Neutrophil (primary cell): ENCODE results near the gene EEFSEC.

Experiments
- H3K27ac ChIP-seq: fragments of 200-600 bp; sonication (generic); 2 replicates; pipeline ENCODE4 v1.5.1; 2016; ENCODE audit warnings: mild to moderate bottlenecking, moderate library complexity
- H3K27me3 ChIP-seq: fragments of 200-600 bp; sonication (generic); 2 replicates; pipeline ENCODE4 v1.6.0; 2016; ENCODE audit warnings: mild to moderate bottlenecking
- H3K36me3 ChIP-seq: fragments of 200-600 bp; sonication (generic); 2 replicates; pipeline ENCODE4 v1.5.1; 2017
- H3K4me1 ChIP-seq, 2 experiments: fragments of 200-600 bp in 1 of 2; sonication (generic) in 1 of 2; 1 replicate in 1 of 2; 2 replicates in 1 of 2; pipeline versions ENCODE4 v1.5.1 to v1.6.1; 2013 to 2016; ENCODE audit warnings: low read depth in 1 of 2, low read length in 1 of 2, mild to moderate bottlenecking in 1 of 2, moderate library complexity in 1 of 2; ENCODE audit not compliant: control insufficient read depth in 1 of 2, insufficient read depth in 1 of 2
- H3K4me3 ChIP-seq, 2 experiments: fragments of 200-600 bp in 1 of 2; sonication (generic) in 1 of 2; 1 replicate in 1 of 2; 2 replicates in 1 of 2; pipeline ENCODE4 v1.5.1; 2013 to 2016; ENCODE audit warnings: low read depth in 1 of 2, low read length in 1 of 2, mild to moderate bottlenecking in 1 of 2, moderate library complexity in 1 of 2
- H3K9me3 ChIP-seq: fragments of 200-600 bp; sonication (generic); 2 replicates; pipeline ENCODE4 v1.5.1; 2016
- TF ChIP-seq, protein P1 (sequence below): fragments of 200-600 bp; sonication (generic); IDR thresholded peaks from 2 replicates; pipeline ENCODE4 v1.5.1; 2016; ENCODE audit warnings: antibody characterized with exemption

The EEFSEC gene

DNA sequence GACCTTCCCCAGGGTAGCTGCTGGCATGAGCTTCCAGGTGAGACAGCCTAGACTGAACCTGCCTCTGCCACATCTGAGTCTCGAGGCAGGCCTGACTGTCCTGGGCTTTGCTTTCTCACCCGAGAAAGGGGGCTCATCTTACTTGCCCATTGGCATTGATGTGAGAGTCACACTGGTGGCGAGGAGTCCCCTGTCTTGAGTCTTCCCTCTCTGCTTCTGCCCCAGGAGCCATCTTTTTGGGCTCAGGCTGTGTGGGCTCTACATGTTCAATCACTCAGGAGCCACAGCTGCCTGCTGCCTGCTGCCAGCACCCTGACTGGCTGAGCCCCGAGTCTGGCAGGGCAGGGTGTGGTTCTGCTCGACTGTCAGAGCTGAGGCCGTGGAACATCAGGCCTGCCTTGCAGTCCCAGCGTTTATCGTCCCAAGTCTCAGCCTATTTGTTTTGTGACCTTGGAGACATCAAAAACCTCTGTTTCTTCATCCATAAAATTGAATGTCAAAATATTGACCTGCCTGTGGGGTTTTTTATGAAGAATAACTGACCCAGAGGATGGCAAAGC lies 180.9 kb downstream of the EEFSEC start:
- TF ChIP-seq, protein P1, sequence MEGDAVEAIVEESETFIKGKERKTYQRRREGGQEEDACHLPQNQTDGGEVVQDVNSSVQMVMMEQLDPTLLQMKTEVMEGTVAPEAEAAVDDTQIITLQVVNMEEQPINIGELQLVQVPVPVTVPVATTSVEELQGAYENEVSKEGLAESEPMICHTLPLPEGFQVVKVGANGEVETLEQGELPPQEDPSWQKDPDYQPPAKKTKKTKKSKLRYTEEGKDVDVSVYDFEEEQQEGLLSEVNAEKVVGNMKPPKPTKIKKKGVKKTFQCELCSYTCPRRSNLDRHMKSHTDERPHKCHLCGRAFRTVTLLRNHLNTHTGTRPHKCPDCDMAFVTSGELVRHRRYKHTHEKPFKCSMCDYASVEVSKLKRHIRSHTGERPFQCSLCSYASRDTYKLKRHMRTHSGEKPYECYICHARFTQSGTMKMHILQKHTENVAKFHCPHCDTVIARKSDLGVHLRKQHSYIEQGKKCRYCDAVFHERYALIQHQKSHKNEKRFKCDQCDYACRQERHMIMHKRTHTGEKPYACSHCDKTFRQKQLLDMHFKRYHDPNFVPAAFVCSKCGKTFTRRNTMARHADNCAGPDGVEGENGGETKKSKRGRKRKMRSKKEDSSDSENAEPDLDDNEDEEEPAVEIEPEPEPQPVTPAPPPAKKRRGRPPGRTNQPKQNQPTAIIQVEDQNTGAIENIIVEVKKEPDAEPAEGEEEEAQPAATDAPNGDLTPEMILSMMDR = no peak
- no peaks in the 10 kb centered on the region for H3K36me3 ChIP-seq
- no peaks in the 10 kb centered on the region for H3K27me3 ChIP-seq
- no peak overlapping the region for H3K4me3 ChIP-seq
- no peaks in the 10 kb centered on the region for H3K4me1 ChIP-seq
- H3K9me3 ChIP-seq = no peaks in the 10 kb centered on the region
- no peak overlapping the region for H3K27ac ChIP-seq

DNA sequence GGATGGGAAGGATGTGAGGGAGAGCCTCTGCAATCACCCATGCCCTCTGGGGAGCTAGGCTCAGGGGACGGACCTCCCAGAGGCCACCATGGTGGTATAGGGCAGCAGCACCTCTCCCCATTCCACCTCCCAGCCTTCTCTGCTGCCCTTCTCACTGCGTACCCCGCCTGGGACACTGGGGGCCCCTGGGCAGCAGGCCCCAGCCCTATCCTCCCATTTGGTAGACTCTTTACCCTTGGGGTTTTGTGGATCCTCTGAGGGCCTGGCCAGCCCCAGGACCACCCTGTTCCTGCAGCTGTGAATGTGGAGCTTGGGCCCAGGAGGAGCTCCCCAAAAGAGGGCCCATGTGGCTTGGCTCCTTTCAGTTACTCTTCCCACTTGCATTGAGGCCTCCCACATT lies 181.5 kb downstream of the EEFSEC start:
- TF ChIP-seq, protein P1 = no peak

DNA sequence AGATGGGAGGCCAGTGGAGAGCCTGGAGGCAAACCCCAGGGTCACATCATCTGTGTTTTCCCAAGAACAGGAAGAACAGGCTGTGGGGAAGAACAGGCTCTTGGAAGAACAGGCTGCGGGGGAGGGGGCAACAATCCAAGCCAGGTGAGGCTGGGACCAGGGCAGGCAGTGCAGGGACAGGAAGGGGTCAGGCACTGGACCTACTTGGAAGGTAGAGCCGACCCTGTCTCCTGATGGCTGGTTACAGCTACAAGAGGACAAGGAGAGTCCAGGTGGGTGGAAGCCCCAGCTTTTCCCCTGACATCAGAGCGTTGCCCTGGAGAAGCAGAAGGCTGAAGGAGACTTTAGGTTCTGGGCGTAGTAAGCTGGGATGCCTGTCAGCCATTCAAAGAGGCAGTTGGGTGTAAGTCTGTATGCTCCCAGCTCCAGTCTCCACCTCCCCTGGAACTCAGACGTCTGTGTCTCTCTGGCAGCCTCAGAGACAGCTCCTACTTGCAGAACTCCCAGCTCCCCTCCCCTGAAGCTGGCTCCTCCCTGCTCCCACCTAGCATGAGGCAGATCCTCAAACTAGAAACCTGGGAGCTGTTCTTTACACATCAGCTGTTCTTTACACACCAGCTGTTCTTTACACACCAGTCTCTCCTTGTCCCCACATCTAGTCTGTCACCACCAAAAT lies 182.5 kb downstream of the EEFSEC start:
- no peak overlapping the region for H3K27ac ChIP-seq
- no peak overlapping the region for H3K4me3 ChIP-seq
- H3K36me3 ChIP-seq = no peaks in the 10 kb centered on the region
- H3K27me3 ChIP-seq = no peaks in the 10 kb centered on the region
- no peaks in the 10 kb centered on the region for H3K4me1 ChIP-seq
- no peaks in the 10 kb centered on the region for H3K9me3 ChIP-seq
- TF ChIP-seq, protein P1 = no peak

More for the DNA sequence above, 181.5 kb downstream of the EEFSEC start:
- Histone ChIP-seq H3K9me3 (no peaks in the 10 kb centered on the region), H3K27me3 (no peaks in the 10 kb centered on the region), H3K4me3 (no peak overlapping the region), H3K27ac (no peak overlapping the region), H3K4me1 (no peaks in the 10 kb centered on the region), H3K36me3 (no peaks in the 10 kb centered on the region)

DNA sequence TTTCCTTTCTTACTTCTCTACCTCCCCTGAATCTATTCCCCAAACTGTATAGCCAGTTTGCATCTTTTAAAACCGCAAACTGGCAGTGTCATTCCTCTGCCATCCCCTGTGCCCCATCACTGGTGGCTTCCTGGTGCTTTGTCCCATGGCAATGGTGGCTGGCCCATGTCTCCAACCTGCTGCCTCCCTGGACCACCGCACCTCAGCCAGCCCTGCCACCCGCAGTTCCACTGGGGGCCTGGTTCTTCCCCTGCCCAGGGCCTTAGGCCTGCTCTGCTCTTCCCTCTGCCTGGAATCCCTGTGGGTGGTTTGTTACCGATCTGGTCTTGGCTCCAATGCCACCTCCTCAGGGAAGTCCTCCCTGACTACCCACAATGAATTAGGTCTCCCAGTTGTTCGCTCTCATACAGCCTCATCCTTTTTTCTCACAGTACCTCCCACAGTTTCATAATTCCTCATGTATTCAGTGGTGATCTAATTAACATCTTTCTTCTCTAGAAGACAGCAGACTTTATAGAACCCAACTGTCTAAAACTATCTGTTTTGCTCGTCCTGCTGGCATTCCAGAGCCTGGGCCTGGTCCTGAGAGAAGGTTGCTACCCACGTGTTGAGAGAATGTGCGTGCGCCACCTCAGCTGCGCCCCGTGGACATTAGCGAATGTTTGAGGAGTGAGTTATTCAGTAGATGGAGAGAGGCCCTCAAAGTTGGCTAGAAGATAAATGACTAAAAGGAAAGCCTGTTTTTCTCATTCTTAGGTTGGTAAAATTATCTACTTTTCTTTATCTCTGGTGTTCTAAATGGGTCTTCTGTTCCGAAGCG lies 183.3 kb downstream of the EEFSEC start:
- TF ChIP-seq, protein P1 = no peak
- no peaks in the 10 kb centered on the region for H3K4me1 ChIP-seq

DNA sequence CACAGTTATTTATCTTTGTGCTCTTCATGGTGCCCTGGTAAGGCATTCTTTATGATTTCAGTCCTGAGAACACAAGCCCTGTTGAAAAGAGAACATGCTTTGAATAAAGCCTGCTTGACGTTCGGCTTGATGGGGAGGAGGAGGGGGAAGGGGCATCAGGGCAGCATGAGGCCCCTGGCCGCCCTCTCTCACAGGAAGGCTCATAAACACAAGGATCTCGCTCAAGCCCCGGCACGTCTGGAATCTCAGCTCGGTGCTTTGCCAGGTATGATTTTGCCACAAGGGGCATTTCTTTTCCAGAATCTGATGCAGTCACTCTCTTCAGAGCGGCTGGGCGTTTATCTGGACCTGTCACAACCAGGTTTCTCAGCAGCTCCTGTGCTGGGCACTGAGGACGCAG lies 184.0 kb downstream of the EEFSEC start:
- no peak overlapping the region for H3K4me3 ChIP-seq
- H3K27ac ChIP-seq = no peak overlapping the region
- TF ChIP-seq, protein P1 = no peak
- H3K4me1 ChIP-seq = no peaks in the 10 kb centered on the region
- H3K27me3 ChIP-seq = no peaks in the 10 kb centered on the region
- no peaks in the 10 kb centered on the region for H3K9me3 ChIP-seq
- peaks cover 9% of the 10 kb centered on the region for H3K36me3 ChIP-seq

More for the DNA sequence above, 183.3 kb downstream of the EEFSEC start:
- H3K9me3 ChIP-seq = no peaks in the 10 kb centered on the region
- no peaks in the 10 kb centered on the region for H3K27me3 ChIP-seq
- H3K36me3 ChIP-seq = peaks cover 2% of the 10 kb centered on the region
- H3K27ac ChIP-seq = no peak overlapping the region
- H3K4me3 ChIP-seq = no peak overlapping the region
